ENCODE data around the gene HCN4. TPM values are rescaled to one million over a fixed set of nuclear protein-coding genes. Genes with fewer than 3 reads are reported as not detected.

The HCN4 gene
- total RNA-seq, 4 donors from 2014 or later: not detected

DNA sequence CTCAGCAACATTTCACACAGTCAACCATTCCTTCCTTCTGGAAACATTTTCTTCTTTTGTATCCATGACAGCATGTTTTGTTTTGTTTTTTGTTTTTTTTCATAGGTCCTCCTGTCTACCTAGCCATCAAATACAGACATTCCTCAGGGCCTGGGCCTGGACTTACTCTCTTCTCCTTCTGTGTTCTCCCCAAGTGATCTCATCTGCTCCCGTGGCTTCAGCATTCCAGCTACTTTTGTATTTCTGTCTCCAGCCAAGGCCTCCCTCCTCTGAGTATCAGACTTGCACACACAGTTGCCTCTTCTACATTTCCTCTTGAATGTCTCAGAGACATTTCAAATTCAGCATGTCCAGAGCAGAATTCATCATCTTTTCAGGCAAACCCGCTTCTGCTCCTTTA, 82.4 kb downstream of the HCN4 start:
- WGBS, 2 donors: 64 to 77% methylated on average over 2 of the region's 2 CpGs
- no peak overlapping the region for H3K27ac ChIP-seq
- H3K36me3 ChIP-seq: peaks cover 0 to 97% (median 0%) of the 10 kb centered on the region in 3 donors
- no peaks in the 10 kb centered on the region for H3K9me3 ChIP-seq
- no peak overlapping the region for H3K4me3 ChIP-seq
- intact Hi-C loops (cut with DNase I): no loop called here
- no peak for TF ChIP-seq POLR2A (IDR thresholded peaks at IDR 0.05)
- TF ChIP-seq, protein P1, sequence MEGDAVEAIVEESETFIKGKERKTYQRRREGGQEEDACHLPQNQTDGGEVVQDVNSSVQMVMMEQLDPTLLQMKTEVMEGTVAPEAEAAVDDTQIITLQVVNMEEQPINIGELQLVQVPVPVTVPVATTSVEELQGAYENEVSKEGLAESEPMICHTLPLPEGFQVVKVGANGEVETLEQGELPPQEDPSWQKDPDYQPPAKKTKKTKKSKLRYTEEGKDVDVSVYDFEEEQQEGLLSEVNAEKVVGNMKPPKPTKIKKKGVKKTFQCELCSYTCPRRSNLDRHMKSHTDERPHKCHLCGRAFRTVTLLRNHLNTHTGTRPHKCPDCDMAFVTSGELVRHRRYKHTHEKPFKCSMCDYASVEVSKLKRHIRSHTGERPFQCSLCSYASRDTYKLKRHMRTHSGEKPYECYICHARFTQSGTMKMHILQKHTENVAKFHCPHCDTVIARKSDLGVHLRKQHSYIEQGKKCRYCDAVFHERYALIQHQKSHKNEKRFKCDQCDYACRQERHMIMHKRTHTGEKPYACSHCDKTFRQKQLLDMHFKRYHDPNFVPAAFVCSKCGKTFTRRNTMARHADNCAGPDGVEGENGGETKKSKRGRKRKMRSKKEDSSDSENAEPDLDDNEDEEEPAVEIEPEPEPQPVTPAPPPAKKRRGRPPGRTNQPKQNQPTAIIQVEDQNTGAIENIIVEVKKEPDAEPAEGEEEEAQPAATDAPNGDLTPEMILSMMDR (IDR thresholded peaks at IDR 0.05): no peak
- no peaks in the 10 kb centered on the region for H3K27me3 ChIP-seq
- no peak for DNase-seq
- H3K4me1 ChIP-seq: no peaks in the 10 kb centered on the region

DNA sequence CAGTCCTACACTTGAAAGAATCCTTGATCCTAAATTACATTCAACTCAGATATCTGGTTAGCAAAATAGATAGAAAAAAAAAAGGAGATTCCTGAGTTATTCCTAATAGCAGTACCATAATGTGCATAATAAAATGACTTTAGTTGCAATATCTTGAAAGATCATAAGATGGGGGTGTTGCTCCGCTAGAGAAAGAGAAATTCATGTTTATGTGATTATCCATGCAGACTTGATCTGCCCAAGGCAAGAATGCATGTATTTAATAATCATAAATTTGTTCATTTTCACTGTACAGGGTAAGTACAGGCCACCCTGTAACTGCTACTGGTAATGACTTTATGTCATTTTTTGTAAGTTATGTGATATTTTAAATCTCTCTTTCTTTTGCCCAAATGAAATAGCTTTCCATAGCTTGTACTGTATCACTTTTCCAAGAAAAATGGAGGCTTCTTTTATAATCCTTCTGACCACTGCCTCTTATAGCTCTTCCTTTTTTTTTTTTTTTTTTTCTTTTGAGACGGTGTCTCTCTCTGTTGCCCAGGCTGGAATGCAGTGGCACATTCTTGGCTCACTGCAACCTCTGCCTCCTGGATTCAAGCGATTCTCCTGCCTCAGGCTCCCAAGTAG, 84.6 kb downstream of the HCN4 start:
- TF ChIP-seq, protein P1 (IDR thresholded peaks at IDR 0.05): no peak
- TF ChIP-seq POLR2A (IDR thresholded peaks at IDR 0.05): no peak
- DNase-seq: no peak
- H3K27me3 ChIP-seq: no peaks in the 10 kb centered on the region
- H3K27ac ChIP-seq: no peak overlapping the region
- H3K36me3 ChIP-seq: peaks cover 0 to 96% (median 0%) of the 10 kb centered on the region in 3 donors
- no peaks in the 10 kb centered on the region for H3K9me3 ChIP-seq
- intact Hi-C loops (cut with DNase I): no loop called here
- no peak overlapping the region for H3K4me3 ChIP-seq
- H3K4me1 ChIP-seq: no peaks in the 10 kb centered on the region
- 64 to 70% methylated on average over 3 of the region's 3 CpGs for whole genome bisulfite sequencing, 2 donors

DNA sequence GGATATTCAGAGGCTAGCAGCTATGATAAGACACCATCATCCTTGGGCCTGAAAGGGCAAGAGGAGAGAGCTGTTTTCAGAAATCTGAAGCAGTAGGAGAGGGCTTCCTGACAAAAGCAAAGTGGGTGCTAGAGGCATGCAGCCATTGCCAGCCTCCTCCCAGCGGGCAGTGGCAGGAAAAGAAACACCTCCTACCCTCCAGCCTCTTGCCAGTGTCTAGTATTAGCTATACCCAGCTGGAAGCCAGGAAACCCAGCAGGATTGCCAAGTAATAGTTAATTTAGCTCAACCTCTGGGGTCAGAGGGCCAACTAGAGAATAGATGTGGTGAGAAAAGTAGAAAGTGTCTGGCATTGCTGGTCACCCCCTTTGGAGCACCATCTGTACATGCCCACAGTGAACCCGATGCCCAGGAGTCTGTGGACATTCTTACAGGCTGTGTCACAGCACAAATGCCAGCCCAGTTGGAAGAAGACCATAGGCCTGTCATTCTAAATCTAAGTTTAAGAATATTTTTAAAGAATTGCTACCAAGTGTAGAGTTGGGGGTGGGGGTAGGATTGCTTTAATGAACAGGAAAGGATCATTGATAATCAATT, 85.3 kb downstream of the HCN4 start:
- no peak for TF ChIP-seq POLR2A (IDR thresholded peaks at IDR 0.05)
- TF ChIP-seq, protein P1 (IDR thresholded peaks at IDR 0.05): no peak
- 85 to 87% methylated on average over 2 of the region's 2 CpGs for WGBS, 2 donors
- H3K27ac ChIP-seq: no peak overlapping the region
- H3K36me3 ChIP-seq: peaks cover 0 to 93% (median 0%) of the 10 kb centered on the region in 3 donors
- no peaks in the 10 kb centered on the region for H3K4me1 ChIP-seq
- no peak for DNase-seq
- no peaks in the 10 kb centered on the region for H3K9me3 ChIP-seq
- no peak overlapping the region for H3K4me3 ChIP-seq
- intact Hi-C loops (cut with DNase I): no loop called here
- H3K27me3 ChIP-seq: no peaks in the 10 kb centered on the region

DNA sequence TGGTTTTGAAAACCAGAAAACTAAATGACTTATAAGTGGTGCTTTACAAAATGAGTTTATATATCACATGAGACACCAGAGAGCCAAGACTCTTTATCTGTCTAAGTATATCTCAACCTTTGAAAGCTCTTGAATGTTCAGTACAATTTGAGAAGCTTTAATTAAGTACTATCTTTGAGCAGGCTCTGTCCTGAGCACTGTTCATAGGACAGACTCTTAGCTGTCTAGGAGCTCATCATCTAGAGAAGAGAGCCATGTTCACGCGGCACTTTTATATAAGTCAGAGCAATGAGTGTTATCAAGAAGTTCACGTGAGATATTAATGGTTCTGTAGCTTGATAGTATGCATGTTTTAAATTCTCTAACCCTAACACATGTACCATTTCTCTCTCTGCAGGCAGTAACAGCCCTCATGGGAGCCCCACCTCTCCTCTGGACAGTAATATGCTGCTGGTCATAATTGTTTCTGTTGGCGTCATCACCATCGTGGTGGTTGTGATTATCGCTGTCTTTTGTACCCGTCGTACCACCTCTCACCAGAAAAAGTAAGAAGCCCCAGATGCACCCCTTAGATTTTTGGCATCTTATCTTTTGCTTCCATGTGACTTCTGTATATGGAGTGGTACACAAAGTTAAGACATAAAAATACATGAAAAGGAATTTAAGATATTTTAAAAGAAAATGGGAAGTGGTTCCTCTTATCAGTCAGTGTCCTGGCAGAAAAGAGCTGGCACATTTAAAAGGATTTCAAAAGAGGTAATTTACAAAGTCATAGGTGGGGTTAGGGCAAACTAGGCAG, 86.0 kb downstream of the HCN4 start:
- Histone ChIP-seq H3K9me3 (no peaks in the 10 kb centered on the region), H3K27ac (no peak overlapping the region), H3K36me3 (peaks cover 0 to 86% (median 0%) of the 10 kb centered on the region in 3 donors), H3K4me1 (no peaks in the 10 kb centered on the region), H3K27me3 (no peaks in the 10 kb centered on the region), H3K4me3 (no peak overlapping the region)
- intact Hi-C loops (cut with DNase I): no loop called here
- no peak for DNase-seq
- no peak for TF ChIP-seq POLR2A (IDR thresholded peaks at IDR 0.05)
- TF ChIP-seq, protein P1 (IDR thresholded peaks at IDR 0.05): no peak
- 91 to 94% methylated on average over 8 of the region's 8 CpGs for WGBS, 2 donors

DNA sequence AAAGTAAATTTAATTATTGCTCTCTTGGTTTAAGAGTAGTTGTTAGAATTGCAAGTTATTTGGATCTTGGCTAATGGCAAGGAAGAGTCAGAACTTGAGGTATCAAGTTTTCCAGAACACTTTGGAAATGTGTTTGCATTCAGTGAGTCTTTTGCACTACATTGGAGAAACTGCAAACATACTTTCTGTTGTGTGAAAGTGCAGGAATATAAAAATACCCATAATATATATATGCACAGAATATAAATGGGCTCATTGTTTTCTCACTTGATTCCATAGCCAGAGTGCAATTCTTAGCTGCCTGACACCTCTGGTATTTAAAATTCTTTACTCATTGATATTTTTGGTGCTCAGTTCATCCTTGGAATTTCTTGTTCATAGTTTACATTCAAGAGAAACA, 92.9 kb downstream of the HCN4 start:
- Histone ChIP-seq H3K27ac (no peak overlapping the region), H3K36me3 (peaks cover 0 to 51% (median 0%) of the 10 kb centered on the region in 3 donors), H3K27me3 (no peaks in the 10 kb centered on the region), H3K4me3 (no peak overlapping the region), H3K9me3 (no peaks in the 10 kb centered on the region), H3K4me1 (peaks cover 0 to 4% (median 0%) of the 10 kb centered on the region in 3 donors)
- intact Hi-C loops (cut with DNase I): no loop called here
- TF ChIP-seq POLR2A (IDR thresholded peaks at IDR 0.05): no peak
- TF ChIP-seq, protein P1 (IDR thresholded peaks at IDR 0.05): no peak
- no peak for DNase-seq

Measured in esophagus squamous epithelium (tissue), 5 donors.